Thymus (tissue), 11 donors: ENCODE results near the gene ZNRF2. TPM values are rescaled to one million over a fixed set of nuclear protein-coding genes. Genes with fewer than 3 reads are reported as not detected.
A peak's percentile ranks its signal among the peaks of the same experiment; 100 is the strongest.
"Not testable (repeated sequence)": the region's sequence is repeated elsewhere in the genome, so short reads cannot be mapped to it uniquely, and the experiment has no call there.

Experiments
- DNase-seq, 9 donors: peaks; one replicate each; pipeline ENCODE4 v3.0.0-alpha.2; 2013; ENCODE audit warnings: low spot score in 9 of 9, low read depth in 6 of 9, missing footprints in 1 of 9
- H3K27ac ChIP-seq, 2 donors: one replicate each; pipeline ENCODE4 v1.5.1; 2013; ENCODE audit warnings: control low read depth in 1 of 2, low read depth in 1 of 2, low read length in 1 of 2, mild to moderate bottlenecking in 1 of 2, moderate library complexity in 1 of 2
- H3K27me3 ChIP-seq, 2 donors: one replicate each; pipeline ENCODE4 v1.5.1; 2013; ENCODE audit warnings: low read length in 1 of 2; ENCODE audit not compliant: control insufficient read depth in 2 of 2, insufficient read depth in 1 of 2
- H3K36me3 ChIP-seq, 2 donors: one replicate each; pipeline ENCODE4 v1.5.1; 2013; ENCODE audit warnings: low read length in 1 of 2, mild to moderate bottlenecking in 1 of 2, moderate library complexity in 1 of 2; ENCODE audit not compliant: control insufficient read depth in 2 of 2, insufficient read depth in 2 of 2
- H3K4me1 ChIP-seq, 2 donors: one replicate each; pipeline ENCODE4 v1.5.1; 2013; ENCODE audit warnings: low read length in 2 of 2; ENCODE audit not compliant: control insufficient read depth in 2 of 2, insufficient read depth in 2 of 2
- H3K4me3 ChIP-seq, 2 donors: one replicate each; pipeline ENCODE4 v1.5.1; 2013; ENCODE audit warnings: low read length in 2 of 2, control low read depth in 1 of 2, mild to moderate bottlenecking in 1 of 2
- H3K9me3 ChIP-seq, 2 donors: one replicate each; pipeline ENCODE4 v1.5.1; 2013; ENCODE audit warnings: low read length in 1 of 2, mild to moderate bottlenecking in 1 of 2; ENCODE audit not compliant: control insufficient read depth in 2 of 2, insufficient read depth in 1 of 2
- WGBS: extraction: QIAGEN DNeasy Blood & Tissue Kit; methylation state at CpG from one replicate; pipeline ENCODE4 v1.1.7; 2013; 5-methylcytosine and 5-hydroxymethylcytosine counted together
- polyA plus RNA-seq: library from polyadenylated mRNA; stranded (reverse); fragments of 200-250 nt; gene quantifications from one replicate; pipeline ENCODE4 v1.2.3, GENCODE V29; 2013
- total RNA-seq: library from RNA; stranded (reverse); fragments of 120-200 nt; gene quantifications from one replicate; pipeline ENCODE4 v1.2.4, GENCODE V29; 2013
- donor health status: healthy.

Gene ZNRF2
- total and polyA plus RNA-seq, 2 donors: 10.5 to 12.8 TPM

DNA sequence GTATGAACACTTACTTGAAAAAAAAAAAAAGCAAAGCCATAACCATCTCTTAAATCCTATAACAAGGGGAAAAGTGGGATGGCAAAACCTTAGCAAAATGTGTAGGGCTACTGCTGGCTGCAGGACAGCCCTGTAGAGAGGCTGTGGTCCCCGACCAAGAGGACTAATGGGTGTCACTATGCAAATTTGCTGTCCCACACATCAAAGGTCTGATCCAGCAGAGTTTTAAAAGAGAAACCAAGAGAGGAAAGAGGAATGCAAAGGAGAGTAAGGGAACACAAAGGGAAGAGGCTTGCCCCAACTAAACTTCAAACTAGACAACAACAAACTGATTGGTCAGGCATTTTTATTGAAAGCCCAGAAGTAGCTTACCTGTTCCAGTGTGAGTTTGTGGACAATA lies 3.1 kb upstream of the ZNRF2 start:
- 88% methylated on average over 1 of the region's 1 CpG for WGBS
- DNase-seq: no peak
- H3K9me3 ChIP-seq: peaks cover 0 to 1% of the 10 kb centered on the region in 2 donors
- no peak overlapping the region for H3K4me3 ChIP-seq
- H3K27me3 ChIP-seq: no peaks in the 10 kb centered on the region
- no peak overlapping the region for H3K27ac ChIP-seq
- H3K4me1 ChIP-seq: peaks cover 2 to 3% of the 10 kb centered on the region in 2 donors
- H3K36me3 ChIP-seq: no peaks in the 10 kb centered on the region

DNA sequence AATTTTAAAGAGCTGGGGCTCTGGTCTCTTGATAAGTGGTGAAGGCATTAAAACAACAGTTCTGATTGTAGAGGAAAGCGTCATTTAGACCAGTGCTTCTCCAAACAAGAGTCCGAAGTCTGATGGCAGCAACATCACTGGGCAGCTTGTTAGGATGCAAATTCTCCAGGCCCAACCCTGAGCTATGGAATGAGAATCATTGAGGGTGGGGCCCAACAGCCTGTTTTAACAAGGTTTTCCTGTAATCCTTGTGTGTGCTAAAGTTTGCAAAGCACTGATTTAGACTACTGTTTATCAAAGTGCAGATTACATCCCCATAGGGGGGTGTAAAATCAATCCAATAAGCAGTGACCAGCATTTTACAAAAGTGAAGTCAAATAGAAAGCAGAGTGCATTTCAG lies 2.6 kb upstream of the ZNRF2 start:
- Histone ChIP-seq H3K4me1 (peaks cover 2 to 3% of the 10 kb centered on the region in 2 donors), H3K27ac (no peak overlapping the region), H3K4me3 (no peak overlapping the region), H3K9me3 (peaks cover 0 to 1% of the 10 kb centered on the region in 2 donors), H3K36me3 (no peaks in the 10 kb centered on the region), H3K27me3 (no peaks in the 10 kb centered on the region)
- no peak for DNase-seq
- WGBS: 98% methylated on average over 2 of the region's 2 CpGs

DNA sequence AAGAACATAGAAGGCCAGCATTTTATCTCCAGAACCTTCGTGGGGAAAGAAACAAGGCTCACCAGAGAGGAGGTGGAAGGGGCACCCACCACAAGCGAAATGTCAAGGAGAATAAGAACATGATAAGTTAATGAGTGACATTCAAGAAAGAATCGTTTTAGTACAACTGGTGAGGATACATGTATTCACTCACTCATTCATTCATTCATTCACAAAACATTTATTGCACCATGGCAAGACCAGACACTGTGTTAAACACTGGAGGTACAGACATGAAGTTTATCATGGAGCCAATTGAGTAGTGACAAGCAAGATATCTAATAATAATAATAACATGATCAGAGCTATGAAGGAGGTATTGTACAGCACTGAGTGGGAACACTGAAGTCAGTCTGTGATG lies 1.7 kb upstream of the ZNRF2 start:
- H3K9me3 ChIP-seq: peaks cover 0 to 1% of the 10 kb centered on the region in 2 donors
- WGBS: 98% methylated on average over 3 of the region's 3 CpGs
- no peak for DNase-seq
- H3K27me3 ChIP-seq: no peaks in the 10 kb centered on the region
- H3K36me3 ChIP-seq: no peaks in the 10 kb centered on the region
- no peak overlapping the region for H3K27ac ChIP-seq
- H3K4me1 ChIP-seq: peaks cover 2 to 3% of the 10 kb centered on the region in 2 donors
- H3K4me3 ChIP-seq: no peak overlapping the region

DNA sequence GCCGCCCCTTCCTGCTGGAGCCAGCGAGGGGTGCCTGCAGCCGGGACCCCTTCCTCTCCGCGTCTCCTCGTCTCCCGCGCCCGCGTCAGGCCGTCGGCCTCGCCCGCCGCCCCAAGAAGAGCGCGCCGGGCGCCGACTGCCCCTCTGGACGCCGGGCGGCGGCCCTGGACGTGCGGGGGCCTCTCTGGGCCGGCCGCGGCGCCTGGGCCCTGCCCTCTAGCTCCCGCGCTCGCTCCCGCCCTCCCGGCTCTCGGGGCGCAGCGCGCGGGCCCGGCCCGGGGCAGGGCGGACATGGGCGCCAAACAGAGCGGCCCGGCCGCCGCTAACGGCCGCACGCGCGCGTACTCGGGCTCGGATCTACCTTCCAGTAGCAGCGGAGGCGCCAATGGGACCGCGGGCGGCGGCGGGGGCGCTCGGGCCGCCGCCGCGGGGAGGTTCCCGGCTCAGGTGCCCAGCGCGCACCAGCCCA lies 704 bp downstream of the ZNRF2 start:
- under 1% methylated on average over 72 of the region's 72 CpGs for WGBS
- peak overlapping the region; percentile 95 to 97 for H3K27ac ChIP-seq
- no peaks in the 10 kb centered on the region for H3K36me3 ChIP-seq
- peaks cover 0 to 1% of the 10 kb centered on the region in 2 donors for H3K9me3 ChIP-seq
- H3K27me3 ChIP-seq: no peaks in the 10 kb centered on the region
- peaks cover under 1 to 5% of the 10 kb centered on the region in 2 donors for H3K4me1 ChIP-seq
- H3K4me3 ChIP-seq: peak overlapping the region; percentile 71 to 88
- peak in 3 of 9 donors; percentile 32 to 45 (median 36) for DNase-seq

DNA sequence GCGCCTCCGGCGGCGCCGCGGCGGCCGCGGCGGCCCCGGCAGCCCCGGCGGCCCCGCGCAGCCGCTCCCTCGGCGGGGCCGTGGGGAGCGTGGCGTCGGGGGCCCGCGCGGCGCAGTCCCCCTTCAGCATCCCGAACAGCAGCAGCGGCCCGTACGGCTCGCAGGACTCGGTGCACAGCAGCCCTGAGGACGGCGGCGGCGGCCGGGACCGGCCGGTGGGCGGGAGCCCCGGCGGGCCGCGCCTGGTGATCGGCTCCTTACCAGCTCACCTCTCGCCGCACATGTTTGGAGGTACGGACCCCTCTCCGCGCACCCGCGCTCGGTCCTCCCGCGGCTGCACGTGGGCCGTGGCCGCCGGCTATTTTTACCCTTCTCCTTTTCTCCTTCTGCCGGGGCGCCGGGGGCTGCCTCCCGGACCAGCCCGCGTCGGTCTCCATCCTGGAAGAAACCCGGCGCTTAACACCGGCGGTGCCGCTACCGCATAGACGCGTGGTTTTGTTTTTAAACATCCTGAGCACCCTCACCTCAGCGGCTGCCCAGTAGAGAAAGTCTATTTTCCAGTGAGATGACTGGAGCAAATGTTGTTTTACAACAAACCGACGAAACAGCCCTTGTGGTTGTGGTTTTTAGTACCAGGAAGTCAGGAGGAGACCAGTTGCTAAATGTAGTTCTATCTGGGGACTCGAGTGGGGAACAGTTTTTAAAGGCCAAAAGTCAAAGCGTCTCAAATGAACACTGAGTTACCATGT lies 1.3 kb downstream of the ZNRF2 start:
- peak overlapping the region; percentile 78 to 97 for H3K27ac ChIP-seq
- DNase-seq: peak in 6 of 9 donors; percentile 32 to 80 (median 42)
- under 1% methylated on average over 79 of the region's 79 CpGs for WGBS

DNA sequence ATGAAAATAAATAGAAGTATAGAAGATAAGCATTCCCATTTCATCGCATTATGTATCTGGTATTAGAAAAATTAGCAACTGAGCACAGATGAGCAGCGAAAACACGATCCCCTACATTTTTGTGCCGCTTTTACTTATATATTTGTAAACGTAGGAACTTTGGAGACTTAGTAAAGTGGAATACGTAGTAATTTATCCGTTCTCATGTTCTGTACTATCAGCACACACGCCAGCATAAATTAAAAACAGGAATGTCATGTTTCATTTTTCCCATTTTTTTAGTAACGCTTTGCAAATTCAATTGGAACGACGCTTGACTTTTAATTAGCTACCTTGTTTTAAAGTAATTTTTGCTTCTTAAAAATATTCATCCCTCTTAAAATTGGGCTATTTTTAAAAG lies 2.4 kb downstream of the ZNRF2 start:
- Histone ChIP-seq H3K4me3 (peak overlapping the region; percentile 71 to 88), H3K36me3 (no peaks in the 10 kb centered on the region), H3K4me1 (peaks cover 2 to 5% of the 10 kb centered on the region in 2 donors), H3K27me3 (no peaks in the 10 kb centered on the region), H3K9me3 (peaks cover 0 to 1% of the 10 kb centered on the region in 2 donors), H3K27ac (no peak overlapping the region)
- DNase-seq: no peak
- WGBS: 93% methylated on average over 11 of the region's 11 CpGs

More for the DNA sequence above, 1.3 kb downstream of the ZNRF2 start:
- Histone ChIP-seq H3K27me3 (no peaks in the 10 kb centered on the region), H3K36me3 (no peaks in the 10 kb centered on the region), H3K4me3 (peak overlapping the region; percentile 71 to 88), H3K9me3 (peaks cover 0 to 1% of the 10 kb centered on the region in 2 donors), H3K4me1 (peaks cover 2 to 5% of the 10 kb centered on the region in 2 donors)

DNA sequence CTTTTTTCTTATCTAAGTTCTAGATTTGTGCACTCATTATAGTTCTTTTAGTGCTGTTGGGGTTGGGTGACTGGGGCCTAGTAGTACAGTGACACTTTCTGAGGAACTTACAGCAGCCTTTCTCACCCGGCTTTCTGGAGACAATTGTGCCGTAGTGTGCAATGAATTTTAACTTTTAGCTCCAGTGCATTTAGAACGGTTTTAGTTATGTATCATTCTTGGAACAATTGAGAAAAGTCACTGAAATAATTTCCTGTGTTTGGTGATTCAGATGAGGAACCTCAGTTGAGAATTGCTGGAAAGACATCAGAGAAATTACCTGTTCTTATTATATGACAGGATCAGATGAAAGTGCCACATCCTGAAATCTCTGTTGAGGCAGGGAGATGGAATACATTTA lies 3.2 kb downstream of the ZNRF2 start:
- not testable (repeated sequence) for H3K36me3 ChIP-seq, H3K27me3 ChIP-seq, H3K4me1 ChIP-seq, H3K27ac ChIP-seq, H3K4me3 ChIP-seq, H3K9me3 ChIP-seq, DNase-seq
- 80% methylated on average over 3 of the region's 3 CpGs for WGBS

DNA sequence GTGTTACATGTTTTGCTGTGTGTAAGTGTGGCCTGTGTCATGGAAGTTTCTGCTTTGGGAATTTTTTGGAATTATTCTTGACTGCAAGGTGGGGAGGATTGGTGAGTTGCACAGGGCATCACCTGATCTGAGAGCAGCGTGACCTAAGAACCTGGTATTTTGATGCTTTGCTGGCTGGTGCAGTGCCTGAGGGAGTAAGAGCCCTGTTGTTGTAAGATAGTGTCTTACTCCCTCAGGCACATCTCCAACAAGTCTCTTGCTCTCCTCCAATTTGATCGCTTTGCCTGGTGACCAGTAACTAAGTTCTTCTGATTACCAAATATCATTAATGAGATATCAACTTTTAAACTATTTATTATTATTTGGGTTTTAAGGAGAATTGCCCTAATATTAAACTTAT lies 5.2 kb downstream of the ZNRF2 start:
- H3K4me3 ChIP-seq, H3K27me3 ChIP-seq, H3K4me1 ChIP-seq, DNase-seq, H3K36me3 ChIP-seq, H3K27ac ChIP-seq, H3K9me3 ChIP-seq: not testable (repeated sequence)
- 92% methylated on average over 2 of the region's 2 CpGs for WGBS

DNA sequence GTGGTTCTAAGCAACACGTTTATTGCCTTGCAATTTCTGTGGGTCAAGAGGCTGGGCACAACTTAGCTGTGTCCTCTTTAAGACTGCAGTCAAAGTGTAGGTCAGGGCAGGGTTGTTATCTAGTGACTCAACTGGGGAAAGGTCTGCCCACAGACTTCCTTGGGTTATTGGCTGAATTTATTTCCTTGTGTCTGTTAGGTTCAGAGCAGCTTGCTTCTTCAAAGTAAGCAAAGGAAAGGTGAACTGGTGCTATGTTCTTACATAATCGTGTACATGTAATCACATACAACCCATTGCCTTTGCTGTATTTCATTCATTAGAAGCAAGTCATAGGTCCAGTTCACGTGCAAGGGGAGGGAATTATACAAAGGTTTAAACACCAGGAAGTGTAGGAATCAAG lies 5.9 kb downstream of the ZNRF2 start:
- not testable (repeated sequence) for H3K36me3 ChIP-seq, H3K27ac ChIP-seq, H3K9me3 ChIP-seq, H3K4me1 ChIP-seq, H3K4me3 ChIP-seq, H3K27me3 ChIP-seq, DNase-seq
- WGBS: 82% methylated on average over 3 of the region's 3 CpGs
